Right atrium auricular region (tissue), 2 donors: ENCODE data around the gene CEBPG. TPM values are rescaled to one million over a fixed set of nuclear protein-coding genes. Genes with fewer than 3 reads are reported as not detected.

Source experiments
- DNase-seq: peaks from one replicate; pipeline ENCODE4 v3.0.0-alpha.2; 2019; ENCODE audit warnings: low spot score
- H3K27ac ChIP-seq, 2 donors: fragments of 200-600 bp; sonication (generic); 1 replicate in 1 of 2; 2 replicates in 1 of 2; pipeline ENCODE4 v1.5.1; 2016 to 2019
- H3K27me3 ChIP-seq, 2 donors: fragments of 200-600 bp; sonication (generic); one replicate each; pipeline versions ENCODE4 v1.5.1 to v1.6.0; 2017 to 2019
- H3K36me3 ChIP-seq: fragments of 200-600 bp; sonication (generic); one replicate; pipeline ENCODE4 v1.5.1; 2016
- H3K4me1 ChIP-seq, 2 donors: fragments of 200-600 bp; sonication (generic); one replicate each; pipeline versions ENCODE4 v1.5.1 to v1.6.0; 2017 to 2019
- H3K4me3 ChIP-seq, 2 donors: fragments of 200-600 bp; sonication (generic); 1 replicate in 1 of 2; 2 replicates in 1 of 2; pipeline ENCODE4 v1.5.1; 2017 to 2019; ENCODE audit warnings: mild to moderate bottlenecking in 1 of 2, moderate library complexity in 1 of 2
- H3K9me3 ChIP-seq, 2 donors: fragments of 200-600 bp; sonication (generic); one replicate each; pipeline ENCODE4 v1.5.1; 2019
- CTCF ChIP-seq, 2 donors: fragments of 200-600 bp; sonication (generic); IDR thresholded peaks; one replicate each; pipeline ENCODE4 v1.5.1; 2019; ENCODE audit warnings: antibody characterized with exemption in 2 of 2
- total RNA-seq, 2 donors: library from RNA; depleted of rRNA; stranded (reverse); fragments of >200 nt; gene quantifications; one replicate each; pipeline ENCODE4 v1.1.0, GENCODE V29; 2016

CEBPG gene
- total RNA-seq, 2 donors from 2014 or later = 12.9 to 15.2 TPM

DNA sequence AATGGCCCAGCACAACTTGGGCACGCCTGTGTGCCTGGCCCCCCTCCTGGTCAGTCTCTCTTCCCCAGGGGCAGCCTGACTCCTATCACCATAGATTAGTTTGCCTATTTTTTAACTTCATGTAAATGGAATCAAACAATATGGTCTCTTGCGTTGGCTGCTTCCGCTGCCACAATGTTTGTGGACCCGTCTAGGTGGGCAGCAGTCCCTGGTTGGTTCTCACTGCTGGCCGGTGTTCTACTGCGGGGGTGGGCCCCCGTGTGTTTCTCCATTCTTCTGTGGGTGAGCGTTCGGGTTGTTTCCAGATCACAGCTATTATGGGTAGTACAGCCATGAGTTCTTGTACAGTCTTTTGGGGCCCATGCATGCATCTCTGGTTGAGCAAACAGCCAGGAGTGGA lies 47.3 kb downstream of the CEBPG start:
- peaks cover 0 to 5% of the 10 kb centered on the region in 2 donors for H3K4me1 ChIP-seq
- no peaks in the 10 kb centered on the region for H3K9me3 ChIP-seq
- TF ChIP-seq CTCF (IDR thresholded peaks at IDR 0.05) = no peak
- H3K4me3 ChIP-seq = no peak overlapping the region
- no peaks in the 10 kb centered on the region for H3K27me3 ChIP-seq
- H3K36me3 ChIP-seq = no peaks in the 10 kb centered on the region
- DNase-seq = no peak
- no peak overlapping the region for H3K27ac ChIP-seq

- Histone ChIP-seq H3K27ac (no peak overlapping the region), H3K4me3 (no peak overlapping the region), H3K27me3 (no peaks in the 10 kb centered on the region), H3K4me1 (peaks cover 0 to 3% of the 10 kb centered on the region in 2 donors), H3K36me3 (no peaks in the 10 kb centered on the region), H3K9me3 (no peaks in the 10 kb centered on the region)
- no peak for DNase-seq
- TF ChIP-seq CTCF (IDR thresholded peaks at IDR 0.05) = no peak
Measured at GRCh38 chr19:33421368-33421767, 47.9 kb downstream of the CEBPG start.

DNA sequence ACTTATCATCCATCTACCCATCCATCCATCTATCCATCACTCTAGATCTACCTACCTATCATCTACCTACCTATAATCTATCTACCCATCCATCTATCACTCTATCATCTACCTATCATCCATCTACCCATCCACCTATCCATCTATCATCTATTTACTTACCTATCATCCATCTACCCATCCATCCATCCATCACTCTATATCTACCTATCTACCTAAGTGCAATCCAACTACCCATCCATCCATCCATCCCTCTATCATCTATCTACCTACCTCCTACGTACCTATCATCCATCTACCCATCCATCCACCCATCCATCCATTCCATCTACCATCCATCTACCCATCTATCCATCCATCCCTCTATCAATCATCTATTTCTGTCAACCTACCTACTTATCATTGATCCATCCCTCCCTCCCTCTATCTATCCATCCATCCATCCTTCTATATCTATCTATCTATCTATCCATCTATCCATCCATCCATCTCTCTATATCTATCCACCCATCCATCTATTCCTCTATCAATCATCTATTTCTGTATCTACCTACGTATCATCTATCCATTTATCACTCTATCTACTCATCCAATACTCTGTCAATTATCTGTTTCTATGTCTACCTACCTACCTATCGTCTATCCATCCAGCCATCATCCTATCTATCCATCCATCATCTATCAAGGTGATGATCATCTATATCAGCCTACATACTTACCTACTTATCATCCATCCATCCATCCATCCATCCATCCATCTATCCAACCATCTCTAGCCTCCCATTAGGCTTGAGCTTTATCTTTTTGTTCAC lies 49.1 kb downstream of the CEBPG start:
- Histone ChIP-seq H3K36me3 (no peaks in the 10 kb centered on the region), H3K27me3 (no peaks in the 10 kb centered on the region), H3K27ac (no peak overlapping the region), H3K4me1 (no peaks in the 10 kb centered on the region), H3K9me3 (no peaks in the 10 kb centered on the region), H3K4me3 (no peak overlapping the region)
- DNase-seq = no peak
- TF ChIP-seq CTCF (IDR thresholded peaks at IDR 0.05) = no peak

DNA sequence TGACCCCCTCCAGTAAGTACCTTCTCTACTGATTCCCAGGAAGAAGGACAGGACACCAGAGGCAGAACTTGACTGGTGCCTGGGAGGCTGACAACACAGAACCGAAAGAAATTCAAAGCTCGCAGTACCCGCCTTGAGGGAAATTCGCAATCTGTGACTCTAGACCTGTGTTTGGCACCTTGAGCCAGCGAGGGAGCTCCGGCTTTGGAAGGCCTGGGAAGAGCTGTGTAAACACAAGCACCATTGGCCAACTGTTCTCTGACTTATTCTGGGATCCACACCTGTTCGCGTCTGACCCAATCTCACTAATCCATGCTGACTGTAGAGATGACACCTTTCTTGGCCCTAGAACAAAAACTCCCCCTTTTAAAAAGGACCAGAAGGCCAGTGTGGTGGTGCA lies 50.7 kb downstream of the CEBPG start:
- no peaks in the 10 kb centered on the region for H3K9me3 ChIP-seq
- no peaks in the 10 kb centered on the region for H3K4me1 ChIP-seq
- H3K27me3 ChIP-seq = no peaks in the 10 kb centered on the region
- no peak for TF ChIP-seq CTCF (IDR thresholded peaks at IDR 0.05)
- no peak overlapping the region for H3K4me3 ChIP-seq
- H3K27ac ChIP-seq = no peak overlapping the region
- H3K36me3 ChIP-seq = no peaks in the 10 kb centered on the region
- no peak for DNase-seq

DNA sequence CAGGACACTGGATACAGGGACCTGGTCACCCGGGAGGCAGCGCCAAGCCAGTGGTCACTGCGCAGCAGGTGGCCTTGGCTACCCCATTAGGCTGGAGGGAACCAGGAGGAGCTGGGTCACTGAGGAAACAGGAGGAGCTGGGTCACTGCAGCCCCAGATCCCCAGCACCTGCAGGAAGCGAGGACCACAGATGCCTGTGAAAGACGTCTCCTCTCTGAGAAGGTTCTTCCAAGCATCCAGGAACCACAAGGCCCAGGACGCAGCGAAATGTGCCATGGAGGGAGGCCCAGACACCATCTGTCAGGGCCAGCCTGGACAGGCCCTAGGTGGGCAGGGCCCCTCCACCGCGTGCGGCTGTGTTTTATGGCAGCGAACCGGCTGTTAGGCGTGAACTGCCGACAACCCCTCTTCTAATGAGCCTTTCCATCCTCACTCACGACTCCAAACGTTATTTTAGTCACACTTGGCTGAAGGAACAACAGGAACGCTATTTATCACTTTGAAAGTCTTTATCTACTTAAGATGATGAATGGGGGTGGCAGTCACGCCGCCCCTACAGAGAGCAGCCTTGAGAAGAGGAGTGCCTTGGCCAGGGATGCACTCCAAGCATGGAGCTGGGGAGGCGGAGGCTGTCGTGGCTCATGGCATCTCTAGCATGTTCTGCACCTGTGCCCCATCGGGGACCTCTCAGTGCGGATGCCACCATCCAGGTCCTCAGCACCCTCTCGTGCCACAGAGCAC lies 53.3 kb downstream of the CEBPG start:
- Histone ChIP-seq H3K36me3 (no peaks in the 10 kb centered on the region), H3K27me3 (no peaks in the 10 kb centered on the region), H3K4me1 (no peaks in the 10 kb centered on the region), H3K27ac (no peak overlapping the region), H3K4me3 (no peak overlapping the region), H3K9me3 (no peaks in the 10 kb centered on the region)
- no peak for TF ChIP-seq CTCF (IDR thresholded peaks at IDR 0.05)
- no peak for DNase-seq
